ENCODE data around the gene SMURF2.

Gene SMURF2

DNA sequence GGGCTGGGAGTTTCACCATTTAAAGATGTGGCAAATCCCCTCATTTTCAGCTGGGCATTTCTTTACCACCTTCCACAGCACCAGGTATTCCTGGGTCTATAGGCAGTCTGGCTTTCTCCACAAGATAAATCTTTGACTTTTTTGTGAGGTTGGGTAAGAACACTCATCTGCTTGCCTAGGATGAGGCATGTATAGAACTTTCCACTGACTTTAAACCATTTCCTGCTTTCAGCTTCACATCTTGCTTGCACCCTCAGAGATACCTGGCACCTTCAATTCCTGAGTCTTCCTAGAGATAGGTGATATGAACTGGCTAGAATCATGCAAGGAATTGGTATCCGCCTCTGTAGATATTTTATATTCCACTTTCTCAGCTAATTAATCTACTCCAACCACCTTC lies 27.9 kb downstream of the SMURF2 start:
- TF ChIP-seq, protein P1, sequence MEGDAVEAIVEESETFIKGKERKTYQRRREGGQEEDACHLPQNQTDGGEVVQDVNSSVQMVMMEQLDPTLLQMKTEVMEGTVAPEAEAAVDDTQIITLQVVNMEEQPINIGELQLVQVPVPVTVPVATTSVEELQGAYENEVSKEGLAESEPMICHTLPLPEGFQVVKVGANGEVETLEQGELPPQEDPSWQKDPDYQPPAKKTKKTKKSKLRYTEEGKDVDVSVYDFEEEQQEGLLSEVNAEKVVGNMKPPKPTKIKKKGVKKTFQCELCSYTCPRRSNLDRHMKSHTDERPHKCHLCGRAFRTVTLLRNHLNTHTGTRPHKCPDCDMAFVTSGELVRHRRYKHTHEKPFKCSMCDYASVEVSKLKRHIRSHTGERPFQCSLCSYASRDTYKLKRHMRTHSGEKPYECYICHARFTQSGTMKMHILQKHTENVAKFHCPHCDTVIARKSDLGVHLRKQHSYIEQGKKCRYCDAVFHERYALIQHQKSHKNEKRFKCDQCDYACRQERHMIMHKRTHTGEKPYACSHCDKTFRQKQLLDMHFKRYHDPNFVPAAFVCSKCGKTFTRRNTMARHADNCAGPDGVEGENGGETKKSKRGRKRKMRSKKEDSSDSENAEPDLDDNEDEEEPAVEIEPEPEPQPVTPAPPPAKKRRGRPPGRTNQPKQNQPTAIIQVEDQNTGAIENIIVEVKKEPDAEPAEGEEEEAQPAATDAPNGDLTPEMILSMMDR (conservative IDR thresholded peaks at IDR 0.05) = no peak
- no peak for TF ChIP-seq ZFX (IDR thresholded peaks at IDR 0.05)
- H3K27ac ChIP-seq = no peak overlapping the region

DNA sequence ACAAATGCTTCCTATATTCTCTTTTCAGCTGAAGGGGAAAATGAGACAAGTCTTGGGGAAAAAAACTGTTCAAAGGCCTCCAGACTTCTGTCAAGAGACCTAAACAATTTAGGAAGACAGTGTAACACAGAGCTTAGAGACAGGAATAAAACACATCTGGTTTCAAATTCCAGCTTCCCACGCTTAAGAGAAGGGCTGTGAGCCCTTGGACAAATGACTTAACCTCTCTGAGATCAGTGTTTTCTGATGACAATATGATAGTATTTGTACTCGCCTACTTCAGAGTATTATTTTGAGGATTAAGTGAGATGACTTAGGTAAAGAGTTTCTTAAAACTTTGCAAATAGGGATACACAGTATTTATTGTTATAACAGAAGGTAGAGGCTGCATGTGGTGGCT lies 29.5 kb downstream of the SMURF2 start:
- TF ChIP-seq, protein P1 (conservative IDR thresholded peaks at IDR 0.05) = no peak
- no peak for TF ChIP-seq ZFX (IDR thresholded peaks at IDR 0.05)
- H3K27ac ChIP-seq = no peak overlapping the region

DNA sequence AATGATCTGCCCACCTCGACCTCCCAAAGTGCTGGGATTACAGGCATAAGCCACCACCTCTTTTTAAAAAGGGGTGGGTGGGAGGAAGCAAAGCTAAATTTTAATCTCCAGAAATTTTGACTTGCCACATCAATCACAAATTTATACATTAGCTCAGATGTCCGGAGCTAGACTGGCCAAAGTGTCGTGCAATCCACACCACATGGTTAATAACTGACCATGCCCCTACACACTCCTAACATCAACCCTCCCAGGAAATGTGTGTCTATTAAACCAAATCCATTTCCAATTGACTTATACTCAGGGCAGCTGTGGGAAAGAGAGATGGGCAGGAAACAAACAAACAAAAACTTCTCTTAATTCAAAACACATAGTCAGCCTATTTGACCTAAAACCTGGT lies 29.9 kb downstream of the SMURF2 start:
- TF ChIP-seq, protein P1 (conservative IDR thresholded peaks at IDR 0.05) = no peak
- TF ChIP-seq ZFX (IDR thresholded peaks at IDR 0.05) = no peak
- H3K27ac ChIP-seq = no peak overlapping the region

DNA sequence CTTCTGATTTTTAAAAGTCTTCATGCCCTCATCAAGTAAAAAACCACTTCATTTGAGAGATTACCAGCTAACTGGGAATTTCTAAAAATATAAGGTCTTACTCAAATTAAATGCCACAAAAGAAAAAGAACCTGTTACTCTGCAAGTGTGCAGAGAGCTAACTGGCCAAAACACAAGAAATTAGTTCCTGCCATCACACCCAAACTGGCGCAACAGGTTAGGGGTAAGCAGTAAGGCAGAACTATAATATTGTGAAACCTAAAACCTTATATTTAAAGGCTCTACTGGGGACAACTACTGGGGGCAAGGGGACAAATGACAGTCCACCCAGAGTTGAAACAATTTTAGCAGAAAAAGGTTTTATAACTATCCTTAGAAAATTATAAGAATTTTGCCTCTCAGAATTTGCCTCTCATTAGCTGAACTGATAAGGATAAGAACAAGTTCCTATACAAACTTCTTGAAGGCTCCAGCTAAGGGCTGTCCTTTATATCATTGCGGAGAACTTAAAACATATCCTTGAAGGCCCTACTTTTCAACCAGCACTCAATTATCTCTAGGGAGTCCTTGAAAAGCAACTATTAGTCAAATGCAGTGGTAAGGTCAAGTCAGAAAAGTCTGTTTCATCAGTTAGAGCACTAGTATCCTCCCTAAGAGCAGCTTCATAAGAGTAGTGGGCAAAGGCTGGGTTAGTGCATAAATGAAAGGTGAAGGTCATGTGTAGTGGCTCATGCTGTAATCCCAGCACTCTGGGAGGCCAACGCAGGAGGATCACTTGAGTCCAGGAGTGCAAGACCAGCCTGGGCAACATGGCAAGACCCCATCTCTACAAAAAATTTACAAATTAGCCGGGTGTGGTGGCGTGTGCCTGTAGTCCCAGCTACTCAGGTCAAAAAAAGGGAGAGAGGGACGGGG lies 31.5 kb downstream of the SMURF2 start:
- no peak overlapping the region for H3K27ac ChIP-seq
- TF ChIP-seq, protein P1 (conservative IDR thresholded peaks at IDR 0.05) = no peak
- TF ChIP-seq ZFX (IDR thresholded peaks at IDR 0.05) = no peak

DNA sequence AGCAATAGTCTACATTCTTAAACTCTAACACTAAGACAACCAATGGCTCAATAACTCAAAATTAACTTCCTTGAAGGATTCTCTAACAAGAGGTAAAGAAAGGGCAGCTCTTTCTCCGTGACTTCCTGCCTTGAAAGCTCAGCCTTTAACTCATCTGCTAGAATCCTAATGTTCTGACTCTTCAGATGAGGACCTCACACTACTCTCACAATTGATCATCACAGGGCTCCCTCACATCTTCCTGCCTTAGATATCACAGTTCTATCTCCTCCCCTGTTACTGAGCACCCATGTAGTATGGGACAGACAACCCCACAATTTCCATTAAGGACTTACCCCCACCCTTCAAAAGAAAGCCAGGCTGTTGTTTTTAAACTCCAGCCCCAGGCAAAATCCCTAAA lies 33.5 kb downstream of the SMURF2 start:
- H3K27ac ChIP-seq = no peak overlapping the region
- TF ChIP-seq ZFX (IDR thresholded peaks at IDR 0.05) = no peak

DNA sequence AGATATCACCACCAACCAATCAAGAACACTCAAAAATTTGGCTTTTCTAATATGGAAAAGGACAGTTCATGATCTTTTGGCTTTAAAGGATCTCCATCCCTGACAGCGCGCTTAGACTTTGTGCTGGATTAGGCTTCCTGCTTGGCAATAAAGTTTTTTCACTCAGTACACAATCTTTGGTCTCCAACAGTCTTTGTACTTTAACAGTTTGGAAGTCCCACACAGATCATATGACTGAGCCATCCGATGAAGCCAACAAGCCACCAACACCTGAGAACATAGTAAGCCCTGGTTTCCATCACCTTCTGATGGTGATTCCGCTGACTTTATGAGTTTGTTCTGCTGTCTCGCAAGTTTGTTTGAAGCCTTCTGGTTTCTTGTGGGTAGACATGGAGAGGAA lies 34.3 kb downstream of the SMURF2 start:
- no peak overlapping the region; the same call in 1 of the 2 replicates for H3K27ac ChIP-seq
- TF ChIP-seq, protein P1 (conservative IDR thresholded peaks at IDR 0.05) = no peak
- TF ChIP-seq ZFX (IDR thresholded peaks at IDR 0.05) = no peak

DNA sequence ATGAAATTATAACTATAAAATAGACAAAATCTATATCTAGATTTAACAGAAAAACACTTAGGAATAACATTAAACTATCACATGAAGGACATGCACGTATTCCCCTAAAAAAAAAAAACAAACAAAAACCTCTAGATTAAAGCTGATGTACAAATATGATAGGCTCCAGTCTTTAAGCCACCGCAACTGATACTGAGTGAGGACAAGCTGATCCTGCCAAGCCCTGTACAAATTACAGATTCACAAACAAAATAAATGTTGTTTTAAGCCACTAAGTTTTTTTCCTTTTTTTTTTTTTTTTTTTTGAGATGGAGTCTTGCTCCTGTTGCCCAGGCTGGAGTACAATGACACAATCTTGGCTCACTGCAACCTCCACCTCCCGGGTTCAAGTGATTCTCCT lies 35.3 kb downstream of the SMURF2 start:
- no peak for TF ChIP-seq ZFX (IDR thresholded peaks at IDR 0.05)
- TF ChIP-seq, protein P1 (conservative IDR thresholded peaks at IDR 0.05) = no peak
- H3K27ac ChIP-seq = peak overlapping the region; percentile 45

DNA sequence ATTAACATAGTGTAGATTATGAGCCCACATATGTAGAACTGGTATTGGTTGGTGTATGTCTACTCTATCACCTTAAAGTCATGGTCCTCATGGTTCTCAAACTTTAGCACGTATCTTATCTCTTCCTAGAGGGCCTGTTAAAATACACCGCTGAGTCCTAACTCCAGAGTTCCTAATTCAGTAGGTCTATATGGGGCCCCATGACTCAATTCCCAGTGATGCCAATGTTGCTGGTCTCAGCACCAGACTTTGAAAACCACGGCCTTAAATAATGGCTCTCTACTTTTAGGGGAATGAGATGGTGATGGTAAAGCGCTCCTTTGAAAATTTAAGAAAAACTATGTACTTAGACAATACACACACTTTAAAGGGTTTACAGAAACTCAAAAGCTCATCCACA lies 36.6 kb downstream of the SMURF2 start:
- no peak overlapping the region for H3K27ac ChIP-seq
- TF ChIP-seq, protein P1 (conservative IDR thresholded peaks at IDR 0.05) = no peak
- TF ChIP-seq ZFX (IDR thresholded peaks at IDR 0.05) = no peak

Data from C4-2B (cell line).